Keratinocyte (primary cell): ENCODE measurements around the gene RBFOX1. TPM values are rescaled to one million over a fixed set of nuclear protein-coding genes. Genes with fewer than 3 reads are reported as not detected.

Experiments used
- DNase-seq: peaks from one replicate; pipeline ENCODE4 v3.0.0-alpha.2; 2011; ENCODE audit warnings: low read depth, missing footprints, low spot score
- FAIRE-seq: peaks from 2 replicates; lab custom pipeline; 2011; peaks lifted over from hg19 to GRCh38; lab: Jason Lieb, UNC
- H2AFZ ChIP-seq: 2 replicates; pipeline ENCODE4 v1.6.0; 2012; ENCODE audit warnings: low read length, control low read depth, inconsistent platforms; ENCODE audit not compliant: control insufficient read depth
- H3K27ac ChIP-seq: 2 replicates; pipeline ENCODE4 v1.5.1; 2011; ENCODE audit warnings: low read length; ENCODE audit not compliant: control insufficient read depth, insufficient read depth
- H3K27me3 ChIP-seq: 3 replicates; pipeline ENCODE4 v1.6.0; 2011; ENCODE audit warnings: low read length; ENCODE audit not compliant: control insufficient read depth, insufficient read depth; ENCODE audit errors: extremely low read depth
- H3K36me3 ChIP-seq, 2 experiments: 2 replicates in 1 of 2; 3 replicates in 1 of 2; pipeline ENCODE4 v1.5.1; 2011; ENCODE audit warnings: low read length in 2 of 2, mild to moderate bottlenecking in 1 of 2; ENCODE audit not compliant: control insufficient read depth in 2 of 2, insufficient read depth in 2 of 2; ENCODE audit errors: extremely low read depth in 1 of 2
- H3K4me1 ChIP-seq: 3 replicates; pipeline ENCODE4 v1.5.1; 2011; ENCODE audit warnings: low read length; ENCODE audit not compliant: control insufficient read depth, insufficient read depth; ENCODE audit errors: extremely low read depth
- H3K4me2 ChIP-seq: 3 replicates; pipeline ENCODE4 v1.6.0; 2011; ENCODE audit warnings: low read depth, low read length; ENCODE audit not compliant: control insufficient read depth, insufficient read depth; ENCODE audit errors: extremely low read depth
- H3K4me3 ChIP-seq, 3 experiments: fragments of 200-600 bp in 1 of 3; sonication (generic) in 1 of 3; 2 replicates in 2 of 3; 3 replicates in 1 of 3; pipeline ENCODE4 v1.5.1; 2011 to 2016; ENCODE audit warnings: low read length in 3 of 3, mild to moderate bottlenecking in 3 of 3, control low read depth in 2 of 3, inconsistent platforms in 1 of 3, low read depth in 1 of 3, mixed read lengths in 1 of 3, mixed run types in 1 of 3, moderate library complexity in 1 of 3; ENCODE audit not compliant: control insufficient read depth in 2 of 3, insufficient read depth in 2 of 3; ENCODE audit errors: extremely low read depth in 1 of 3
- H3K79me2 ChIP-seq: 2 replicates; pipeline ENCODE4 v1.6.0; 2012; ENCODE audit warnings: low read length; ENCODE audit not compliant: control insufficient read depth, insufficient read depth
- H3K9ac ChIP-seq: 3 replicates; pipeline ENCODE4 v1.6.0; 2011; ENCODE audit warnings: low read length; ENCODE audit not compliant: control insufficient read depth, insufficient read depth; ENCODE audit errors: extremely low read depth
- H3K9me1 ChIP-seq: 3 replicates; pipeline ENCODE4 v1.6.0; 2011; ENCODE audit warnings: low read length; ENCODE audit not compliant: control insufficient read depth, insufficient read depth; ENCODE audit errors: extremely low read depth
- H3K9me3 ChIP-seq: 2 replicates; pipeline ENCODE4 v1.5.1; 2012; ENCODE audit warnings: low read depth, low read length; ENCODE audit not compliant: control insufficient read depth
- H4K20me1 ChIP-seq: 3 replicates; pipeline ENCODE4 v1.6.0; 2011; ENCODE audit warnings: low read length; ENCODE audit not compliant: control insufficient read depth, insufficient read depth; ENCODE audit errors: extremely low read depth
- EZH2 ChIP-seq: IDR thresholded peaks from one replicate; pipeline ENCODE4 v1.6.1; 2012; ENCODE audit warnings: inconsistent platforms, mild to moderate bottlenecking, low read length, moderate library complexity
- dilution Hi-C: fragments of 300-500 bp; cut with MboI; formaldehyde crosslinking; loops from one replicate; pipeline ENCODE4 v1.7.0; 2020; ENCODE audit warnings: low sequenced_read_pairs; ENCODE audit not compliant: extremely low pct_ligation_motif_present
- polyA plus RNA-seq, 5 experiments: library from polyadenylated mRNA; depleted of rRNA in 3 of 5; stranded (reverse) in 3 of 5; stranded (forward) in 1 of 5; unstranded in 1 of 5; fragments of >200 nt; gene quantifications; 1 replicate in 1 of 5; 2 replicates in 3 of 5; 3 replicates in 1 of 5; pipeline versions ENCODE4 v1.2.1 to v1.2.3, GENCODE V29; 2011 to 2012; ENCODE audit warnings: missing spikeins in 2 of 5, low read depth in 1 of 5, low replicate concordance in 1 of 5
- TF ChIP-seq, protein P1 (sequence below), 3 experiments: IDR thresholded peaks in 1 of 3; conservative IDR thresholded peaks in 1 of 3; optimal IDR thresholded peaks in 1 of 3; 2 replicates in 2 of 3; 3 replicates in 1 of 3; pipeline versions ENCODE3 to v1.5.1; 2011; ENCODE audit warnings: low read length in 3 of 3, mild to moderate bottlenecking in 3 of 3, moderate library complexity in 2 of 3, control low read depth in 1 of 3, inconsistent platforms in 1 of 3; ENCODE audit not compliant: insufficient read depth in 2 of 3; ENCODE audit errors: extremely low read depth in 1 of 3

The RBFOX1 gene
- polyA plus RNA-seq, 1 donor (not counting 4 experiments of a cell fraction or from before 2014, with no cell fraction given), result not detected

GRCh38 chr16:7391694-7392093, 59.0 kb downstream of the RBFOX1 start:
- DNase-seq, result no peak
- dilution Hi-C loops, result no loop called here
- H2AFZ ChIP-seq, result no peak overlapping the region
- FAIRE-seq, result no peak
- H3K4me3 ChIP-seq, result no peak overlapping the region
- no peaks in the 10 kb centered on the region for H4K20me1 ChIP-seq
- H3K27ac ChIP-seq, result no peak overlapping the region
- no peak overlapping the region for H3K9ac ChIP-seq
- H3K79me2 ChIP-seq, result no peaks in the 10 kb centered on the region
- H3K9me3 ChIP-seq, result peaks cover 2% of the 10 kb centered on the region
- H3K4me1 ChIP-seq, result no peaks in the 10 kb centered on the region
- no peaks in the 10 kb centered on the region for H3K27me3 ChIP-seq
- no peaks in the 10 kb centered on the region for H3K36me3 ChIP-seq
- H3K9me1 ChIP-seq, result no peaks in the 10 kb centered on the region
- TF ChIP-seq, protein P1, sequence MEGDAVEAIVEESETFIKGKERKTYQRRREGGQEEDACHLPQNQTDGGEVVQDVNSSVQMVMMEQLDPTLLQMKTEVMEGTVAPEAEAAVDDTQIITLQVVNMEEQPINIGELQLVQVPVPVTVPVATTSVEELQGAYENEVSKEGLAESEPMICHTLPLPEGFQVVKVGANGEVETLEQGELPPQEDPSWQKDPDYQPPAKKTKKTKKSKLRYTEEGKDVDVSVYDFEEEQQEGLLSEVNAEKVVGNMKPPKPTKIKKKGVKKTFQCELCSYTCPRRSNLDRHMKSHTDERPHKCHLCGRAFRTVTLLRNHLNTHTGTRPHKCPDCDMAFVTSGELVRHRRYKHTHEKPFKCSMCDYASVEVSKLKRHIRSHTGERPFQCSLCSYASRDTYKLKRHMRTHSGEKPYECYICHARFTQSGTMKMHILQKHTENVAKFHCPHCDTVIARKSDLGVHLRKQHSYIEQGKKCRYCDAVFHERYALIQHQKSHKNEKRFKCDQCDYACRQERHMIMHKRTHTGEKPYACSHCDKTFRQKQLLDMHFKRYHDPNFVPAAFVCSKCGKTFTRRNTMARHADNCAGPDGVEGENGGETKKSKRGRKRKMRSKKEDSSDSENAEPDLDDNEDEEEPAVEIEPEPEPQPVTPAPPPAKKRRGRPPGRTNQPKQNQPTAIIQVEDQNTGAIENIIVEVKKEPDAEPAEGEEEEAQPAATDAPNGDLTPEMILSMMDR (optimal IDR thresholded peaks at IDR 0.05 in 1 of 3, IDR thresholded peaks at IDR 0.05 in 1 of 3, conservative IDR thresholded peaks at IDR 0.05 in 1 of 3; ENCODE audit: extremely low read depth in 1 of 3, insufficient read depth in 2 of 3, low read length in 3 of 3), result no peak
- no peak for TF ChIP-seq EZH2
- H3K4me2 ChIP-seq, result no peak overlapping the region

DNA sequence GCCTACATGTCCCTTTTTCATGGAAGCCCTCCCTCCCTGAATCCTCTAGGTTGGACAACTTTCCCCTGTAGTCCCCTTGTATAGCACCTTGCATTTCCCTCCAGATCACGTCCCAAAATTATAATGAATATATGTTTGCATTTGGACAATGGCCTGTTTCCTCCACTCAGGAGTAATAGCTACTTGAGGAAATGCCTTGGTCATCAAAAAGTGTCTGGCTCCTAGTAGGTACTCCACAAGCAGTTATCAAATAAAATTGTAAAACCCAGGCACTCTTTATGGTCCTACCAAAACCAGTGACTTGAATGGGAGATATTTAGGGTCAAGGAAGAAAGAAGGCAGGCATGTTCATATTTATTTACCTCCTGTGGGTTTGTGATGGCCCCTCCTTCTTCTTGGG, 59.6 kb downstream of the RBFOX1 start:
- Histone ChIP-seq H3K9me1 (no peaks in the 10 kb centered on the region), H3K4me3 (no peak overlapping the region)
- FAIRE-seq, result no peak

More for the DNA sequence above, 59.6 kb downstream of the RBFOX1 start:
- no peaks in the 10 kb centered on the region for H3K36me3 ChIP-seq
- H3K79me2 ChIP-seq, result no peaks in the 10 kb centered on the region
- no peak overlapping the region for H2AFZ ChIP-seq
- no peaks in the 10 kb centered on the region for H3K4me1 ChIP-seq
- DNase-seq, result no peak
- no peak for TF ChIP-seq EZH2
- TF ChIP-seq, protein P1 (optimal IDR thresholded peaks at IDR 0.05 in 1 of 3, IDR thresholded peaks at IDR 0.05 in 1 of 3, conservative IDR thresholded peaks at IDR 0.05 in 1 of 3; ENCODE audit: extremely low read depth in 1 of 3, insufficient read depth in 2 of 3, low read length in 3 of 3), result no peak
- peaks cover 2% of the 10 kb centered on the region for H3K9me3 ChIP-seq
- no peaks in the 10 kb centered on the region for H4K20me1 ChIP-seq
- no peaks in the 10 kb centered on the region for H3K27me3 ChIP-seq
- H3K9ac ChIP-seq, result no peak overlapping the region
- H3K27ac ChIP-seq, result no peak overlapping the region
- dilution Hi-C loops, result no loop called here
- no peak overlapping the region for H3K4me2 ChIP-seq
